DMS153 treated with DMSO at 0.1 percent for 48 hours (cell line): ENCODE measurements around the gene DYNC2I2.
"Not testable (repeated sequence)": the region's sequence is repeated elsewhere in the genome, so short reads cannot be mapped to it uniquely, and the experiment has no call there.

Source experiments
- DNase-seq: peaks from one replicate; lab custom pipeline; 2025; ENCODE audit not compliant: unreplicated experiment; lab: John Stamatoyannopoulos, UW

The DYNC2I2 gene

GRCh38 chr9:128687453-128687852, 30.8 kb upstream of the DYNC2I2 start:
- no peak for DNase-seq

GRCh38 chr9:128685636-128686489, 29.2 kb upstream of the DYNC2I2 start:
- no peak for DNase-seq

- DNase-seq, result peak; percentile 75
These were observed 27.9 kb upstream of the DYNC2I2 start for GRCh38 chr9:128684325-128685199.

DNA sequence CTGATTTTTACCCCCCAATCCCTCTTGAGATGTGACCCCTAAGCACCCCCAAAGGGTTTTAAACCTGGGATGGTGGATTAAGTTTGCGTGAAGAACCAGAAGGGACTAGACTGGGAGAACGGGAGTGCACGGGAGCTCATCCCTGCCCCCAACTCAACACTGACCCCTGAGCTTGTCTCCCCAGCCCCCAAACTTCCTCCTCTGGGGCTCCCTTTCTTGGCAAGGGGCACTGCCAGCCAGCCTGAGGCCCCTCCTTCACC, 27.3 kb upstream of the DYNC2I2 start:
- no peak for DNase-seq

DNA sequence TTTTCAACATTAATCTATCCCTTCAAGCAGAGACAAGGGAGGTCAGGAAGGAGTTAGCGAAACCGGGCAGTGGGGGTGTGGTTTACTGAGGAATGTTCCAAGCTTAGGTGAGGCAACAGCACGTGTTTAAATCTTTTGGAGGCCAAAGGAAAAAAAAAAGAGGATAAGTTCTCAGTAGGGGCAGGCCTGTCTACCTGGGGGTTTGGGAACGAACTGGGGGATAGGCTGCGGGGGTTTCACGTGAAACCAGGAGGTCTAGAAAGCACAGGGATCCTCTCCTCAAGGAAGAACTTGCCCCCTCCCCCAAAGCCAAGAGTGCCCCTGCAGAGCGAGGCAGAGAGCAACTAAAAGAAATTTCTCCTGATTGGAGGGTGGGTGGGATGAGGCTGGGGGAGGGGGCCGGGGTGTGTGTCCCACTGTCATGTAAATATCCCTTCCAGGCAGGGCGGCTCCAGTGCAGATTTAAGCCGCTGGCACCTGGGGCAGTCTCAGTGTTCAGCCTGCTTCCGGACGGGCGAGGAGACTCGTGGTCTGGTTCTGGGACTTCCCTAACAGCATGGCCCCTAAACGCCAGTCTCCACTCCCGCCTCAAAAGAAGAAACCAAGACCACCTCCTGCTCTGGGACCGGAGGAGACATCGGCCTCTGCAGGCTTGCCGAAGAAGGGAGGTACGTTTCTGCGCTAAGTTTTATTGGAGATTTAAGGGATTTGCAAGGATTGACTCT, 26.9 kb upstream of the DYNC2I2 start:
- DNase-seq, result no peak

DNA sequence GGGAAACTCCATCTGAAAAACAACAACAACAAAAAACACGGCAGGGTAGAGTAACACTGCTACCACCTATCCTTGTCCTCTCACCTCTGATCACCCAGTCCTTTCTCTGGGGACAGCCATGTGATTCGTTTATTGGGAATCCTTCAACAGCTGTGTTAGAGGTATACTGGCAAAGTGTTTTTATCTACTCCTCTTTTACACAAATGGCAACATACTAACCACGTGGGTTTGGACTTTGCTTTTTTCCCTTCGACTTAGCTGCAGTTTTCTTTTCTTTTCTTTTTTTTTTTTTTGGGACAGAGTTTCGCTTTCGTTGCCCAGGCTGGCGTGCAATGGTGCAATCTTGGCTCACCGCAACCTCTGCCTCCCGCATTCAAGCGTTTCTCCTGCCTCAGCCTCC, 21.1 kb upstream of the DYNC2I2 start:
- no peak for DNase-seq

DNA sequence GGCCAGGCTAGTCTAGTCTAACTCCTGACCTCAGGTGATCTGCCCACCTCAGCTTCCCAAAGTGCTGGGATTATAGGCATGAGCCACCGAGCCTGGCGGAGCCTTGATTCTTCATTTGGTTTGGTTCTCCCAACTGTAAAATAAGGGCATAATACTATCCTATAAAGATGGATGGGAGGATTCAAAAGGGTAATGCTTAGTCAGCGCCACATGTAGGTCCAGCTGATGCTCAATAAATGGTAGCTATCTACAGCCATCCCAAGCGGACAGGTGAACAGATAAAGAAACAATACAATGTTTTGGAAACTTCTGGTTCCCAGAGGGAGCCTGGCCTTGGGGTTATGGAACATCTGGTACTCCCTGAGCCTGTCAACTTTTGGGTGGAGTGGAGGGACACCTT, 18.7 kb upstream of the DYNC2I2 start:
- DNase-seq, result no peak

DNA sequence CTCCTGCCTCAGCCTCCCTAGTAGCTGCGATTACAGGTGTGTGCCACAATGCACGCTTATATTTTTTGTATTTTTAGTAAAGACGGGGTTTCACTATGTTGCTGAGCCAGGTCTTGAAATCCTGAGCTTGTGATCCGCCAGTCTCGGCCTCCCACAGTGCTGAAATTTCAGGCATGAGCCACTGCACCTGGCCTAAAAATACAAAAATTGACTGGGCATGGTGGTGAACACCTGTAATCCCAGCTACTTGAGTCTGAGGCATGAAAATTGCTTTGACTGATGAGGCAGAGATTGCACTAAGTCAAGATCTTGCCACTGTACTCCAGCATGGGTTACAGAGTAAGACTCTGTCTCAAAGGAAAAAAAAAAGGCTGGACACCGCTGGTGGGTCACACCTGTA, 13.1 kb upstream of the DYNC2I2 start:
- no peak for DNase-seq

DNA sequence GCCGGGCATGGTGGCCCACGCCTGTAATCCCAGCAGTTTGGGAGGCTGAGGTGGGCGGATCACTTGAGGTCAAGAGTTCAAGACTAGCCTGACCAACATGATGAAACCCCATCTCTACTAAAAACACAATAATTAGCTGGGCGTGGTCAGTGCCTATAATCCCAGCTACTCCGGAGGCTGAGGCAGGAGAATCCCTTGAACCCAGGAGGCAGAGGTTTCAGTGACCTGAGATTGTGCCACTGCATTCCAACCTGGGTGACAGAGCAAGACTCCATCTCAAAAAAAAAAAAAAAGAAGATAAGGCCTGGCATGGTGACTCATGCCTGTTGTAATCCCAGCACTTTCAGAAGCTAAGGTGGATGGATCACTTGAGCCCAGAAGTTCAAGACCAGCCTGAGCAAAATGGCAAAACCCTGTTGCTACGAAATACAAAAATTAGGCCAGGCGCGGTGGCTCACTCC, 9.9 kb upstream of the DYNC2I2 start:
- DNase-seq, result not testable (repeated sequence)

- no peak for DNase-seq
These were observed 1.1 kb upstream of the DYNC2I2 start for GRCh38 chr9:128657796-128658195.

DNA sequence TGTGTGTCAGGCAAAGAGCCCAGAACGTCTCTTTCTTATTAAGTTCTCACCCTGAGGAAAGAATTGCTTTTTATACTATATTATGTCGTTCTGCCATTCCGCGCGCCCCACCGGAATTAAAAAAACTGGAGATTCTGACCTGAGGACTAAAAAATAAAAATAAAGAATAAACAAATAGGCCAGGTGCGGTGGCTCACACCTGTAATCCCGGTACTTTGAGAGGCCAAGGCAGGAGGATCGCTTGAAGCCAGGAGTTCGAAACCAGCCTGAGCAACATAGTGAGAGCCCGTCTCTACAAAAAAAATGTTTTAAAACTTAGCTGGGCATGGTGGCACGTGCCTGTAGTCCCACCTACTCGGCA, 677 bp upstream of the DYNC2I2 start:
- no peak for DNase-seq

DNA sequence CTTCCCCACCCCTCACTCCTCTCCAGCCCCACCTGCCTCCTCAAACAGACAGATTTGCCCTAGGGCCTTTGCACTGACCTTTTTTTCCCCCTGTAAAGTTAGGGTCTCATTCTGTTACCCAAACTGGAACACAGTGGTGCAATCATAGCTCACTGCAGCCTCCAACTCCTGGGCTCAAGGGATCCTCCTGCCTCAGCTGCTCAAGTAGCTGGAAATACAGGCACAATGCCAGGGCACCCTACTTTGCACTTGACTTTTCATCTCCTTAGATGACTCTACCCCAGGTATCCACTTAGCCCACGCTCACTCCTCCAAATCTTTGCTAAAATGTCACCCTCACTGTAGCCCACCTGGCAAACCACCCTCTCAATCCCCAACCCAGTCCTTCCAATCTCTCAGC, 2.2 kb downstream of the DYNC2I2 start:
- no peak for DNase-seq

GRCh38 chr9:128653908-128654307, 2.7 kb downstream of the DYNC2I2 start:
- DNase-seq, result no peak

DNA sequence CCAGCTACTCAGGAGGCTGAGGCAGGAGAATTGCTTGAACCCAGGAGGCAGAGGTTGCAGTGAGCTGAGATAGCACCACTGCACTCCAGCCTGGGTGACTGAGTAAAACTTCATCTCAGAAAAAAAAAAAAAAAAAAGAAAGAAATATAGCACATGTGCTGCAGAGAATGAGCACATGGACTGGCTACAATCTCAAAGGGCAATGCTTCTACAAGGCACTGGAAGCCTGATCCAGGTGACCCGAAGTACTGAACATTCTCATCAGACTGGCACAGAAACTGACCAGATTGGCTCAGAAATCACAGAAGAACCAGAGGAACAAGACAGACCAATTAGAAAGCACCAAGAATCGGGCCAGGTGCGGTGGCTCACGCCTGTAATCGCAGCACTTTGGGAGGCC, 4.8 kb downstream of the DYNC2I2 start:
- DNase-seq, result no peak

DNA sequence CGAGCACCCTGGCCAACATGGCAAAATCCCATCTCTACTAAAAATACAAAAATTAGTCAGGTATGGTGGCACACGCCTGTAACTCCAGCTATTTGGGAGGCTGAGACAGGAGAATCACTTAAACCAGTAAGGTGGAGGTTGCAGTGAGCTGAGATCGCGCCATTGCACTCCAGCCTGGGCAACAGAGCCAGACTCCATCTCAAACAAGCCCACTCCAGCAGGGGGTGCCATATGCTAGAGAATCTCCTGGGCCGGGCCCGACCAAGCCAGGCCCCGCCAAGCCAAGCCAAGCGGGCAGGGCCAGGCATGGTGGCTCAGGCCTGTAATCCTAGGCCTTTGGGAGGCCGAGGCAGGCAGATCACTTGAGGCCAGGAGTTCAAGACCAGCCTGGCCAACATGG, 8.4 kb downstream of the DYNC2I2 start:
- not testable (repeated sequence) for DNase-seq

DNA sequence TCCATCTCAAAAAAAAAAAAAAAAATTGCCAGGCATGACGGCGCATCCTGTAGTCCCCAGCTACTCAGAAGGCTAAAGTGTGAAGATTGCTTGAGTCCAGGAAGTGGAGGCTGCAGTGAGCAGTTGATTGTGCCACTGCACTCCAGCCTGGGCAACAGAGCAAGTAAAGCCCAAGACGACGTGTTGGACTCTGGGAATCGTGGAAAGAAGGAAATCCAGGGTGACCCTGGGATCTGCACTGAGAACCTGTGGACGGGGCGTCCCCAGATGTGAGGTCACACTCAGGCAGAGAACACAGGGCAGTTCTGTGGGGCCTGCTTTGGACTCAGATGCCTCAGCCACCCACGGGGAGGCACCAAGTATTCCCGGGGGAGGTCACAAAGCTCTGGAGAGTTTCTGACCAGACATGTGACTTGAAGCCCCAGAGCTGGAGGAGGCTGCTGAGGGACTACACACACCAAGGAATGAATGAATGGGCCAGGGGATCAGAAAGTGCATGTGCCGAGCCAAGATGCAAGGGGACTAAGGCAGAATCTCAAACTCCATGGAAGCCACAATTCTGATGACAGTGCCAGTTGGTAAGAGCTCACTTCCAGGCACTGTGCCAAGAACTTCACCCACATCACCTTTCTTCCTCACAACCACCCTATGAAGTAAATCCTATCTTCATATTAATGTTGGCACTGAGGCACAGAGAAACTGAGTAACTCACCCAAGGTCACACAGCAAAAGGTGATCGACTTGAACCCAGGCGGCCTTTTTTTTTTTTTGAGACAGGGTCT, 12.9 kb downstream of the DYNC2I2 start:
- no peak for DNase-seq

GRCh38 chr9:128642675-128643245, 13.9 kb downstream of the DYNC2I2 start:
- no peak for DNase-seq

DNA sequence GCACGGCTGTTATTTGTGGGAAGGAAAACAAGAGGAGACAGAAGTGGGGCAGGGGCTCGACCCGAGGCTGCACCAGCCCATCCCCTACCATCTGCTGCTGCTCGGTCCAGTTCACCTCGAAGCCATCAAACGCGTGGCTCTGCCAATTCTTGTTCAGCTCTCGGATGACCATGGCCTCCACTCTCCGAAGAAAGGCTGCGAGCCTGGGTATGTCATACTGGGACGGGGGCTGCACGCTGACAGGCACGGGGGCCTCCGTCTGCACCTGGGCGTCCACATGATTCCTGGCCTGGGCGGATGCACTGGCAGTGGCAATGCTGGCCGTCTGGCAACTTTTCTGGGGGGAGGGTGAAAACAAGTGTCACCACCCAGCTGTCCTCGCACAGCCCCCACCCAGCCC, 16.0 kb downstream of the DYNC2I2 start:
- no peak for DNase-seq

- no peak for DNase-seq
These were observed 18.1 kb downstream of the DYNC2I2 start for GRCh38 chr9:128638580-128638979.

DNA sequence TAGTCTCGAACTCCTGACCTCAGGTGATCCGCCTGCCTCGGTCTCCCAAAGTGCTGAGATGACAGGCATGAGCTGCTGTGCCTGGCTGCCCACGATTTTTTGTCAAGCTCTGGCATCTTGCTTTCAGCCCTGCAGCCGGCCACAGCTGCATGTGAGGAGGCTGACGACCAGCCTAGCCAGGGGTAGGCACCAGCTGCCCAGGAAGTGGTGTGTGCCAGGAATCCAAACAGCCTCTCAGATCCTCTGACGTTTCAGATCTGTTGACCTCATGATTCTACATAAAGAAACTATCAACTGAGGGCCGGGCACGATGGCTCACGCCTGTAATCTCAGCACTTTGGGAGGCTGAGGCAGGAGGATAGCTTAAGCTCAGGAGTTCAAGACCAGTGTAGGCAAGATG, 19.0 kb downstream of the DYNC2I2 start:
- DNase-seq, result no peak
